Neural cell (in vitro differentiated cells): ENCODE data around the gene KRT86.

ENCODE experiments used
- CTCF ChIP-seq: fragments of 450-650 bp; IDR thresholded peaks from 2 replicates; pipeline ENCODE4 v1.5.1; 2014; ENCODE audit warnings: antibody characterized with exemption, mild to moderate bottlenecking, moderate library complexity; ENCODE audit not compliant: poor library complexity, severe bottlenecking
- SMC3 ChIP-seq: fragments of 450-650 bp; conservative IDR thresholded peaks from 2 replicates; pipeline ENCODE4 v1.6.1; 2014; ENCODE audit warnings: antibody characterized with exemption, mild to moderate bottlenecking, moderate library complexity; ENCODE audit not compliant: poor library complexity

DNA sequence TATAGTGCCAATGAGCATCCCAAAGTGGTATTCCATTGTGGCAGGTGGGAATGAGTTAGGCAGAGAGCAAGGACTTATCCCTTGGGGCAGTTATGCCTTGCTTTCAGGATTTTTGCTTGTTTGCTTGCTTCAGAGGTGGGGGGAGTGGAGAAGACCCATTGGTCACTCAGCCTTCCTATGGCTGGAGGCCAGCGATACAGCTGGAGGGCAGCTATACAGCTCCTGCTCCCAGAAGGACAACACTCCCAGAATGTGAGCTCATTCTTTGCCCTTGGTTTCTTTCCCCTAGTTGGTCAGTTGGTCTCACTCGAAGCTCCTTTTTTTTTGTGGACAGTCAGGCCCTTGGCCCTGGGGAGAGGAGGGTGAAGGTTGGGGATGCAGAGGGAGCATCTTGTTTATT lies 32.3 kb downstream of the KRT86 start:
- TF ChIP-seq SMC3 (no peak), CTCF (no peak)
